Bronchial epithelial cell (primary cell): ENCODE measurements around the gene NRP1. TPM values are rescaled to one million over a fixed set of nuclear protein-coding genes. Genes with fewer than 3 reads are reported as not detected.
"Not testable (repeated sequence)": the region's sequence is repeated elsewhere in the genome, so short reads cannot be mapped to it uniquely, and the experiment has no call there.

Experiments
- DNase-seq: peaks from one replicate; pipeline ENCODE4 v3.0.0-alpha.2; 2010; ENCODE audit warnings: low read depth
- FAIRE-seq: peaks from 2 replicates; lab custom pipeline; 2011; peaks lifted over from hg19 to GRCh38; lab: Jason Lieb, UNC
- H3K27me3 ChIP-seq: 2 replicates; pipeline ENCODE4 v1.5.1; 2011; ENCODE audit warnings: low read length; ENCODE audit not compliant: control insufficient read depth, insufficient read depth
- H3K36me3 ChIP-seq: 2 replicates; pipeline ENCODE4 v1.5.1; 2011; ENCODE audit warnings: low read length; ENCODE audit not compliant: control insufficient read depth, insufficient read depth
- H3K4me3 ChIP-seq: 2 replicates; pipeline ENCODE4 v1.5.1; 2011; ENCODE audit warnings: mild to moderate bottlenecking, low read depth, low read length, control low read depth
- CTCF ChIP-seq: IDR thresholded peaks from 2 replicates; pipeline ENCODE4 v1.5.1; 2011; ENCODE audit warnings: mild to moderate bottlenecking, moderate library complexity, low read length, control low read depth, inconsistent platforms; ENCODE audit not compliant: insufficient read depth, severe bottlenecking
- total RNA-seq: library from RNA; depleted of rRNA; stranded (reverse); fragments of >200 nt; gene quantifications from 2 replicates; pipeline ENCODE4 v1.2.1, GENCODE V29; 2014

The NRP1 gene
- total RNA-seq, 1 donor from 2014 or later: 21.6 TPM

GRCh38 chr10:33141251-33141650, 193.2 kb downstream of the NRP1 start:
- H3K27me3 ChIP-seq: no peaks in the 10 kb centered on the region
- peak; percentile 64 for FAIRE-seq

GRCh38 chr10:33139181-33139646, 195.3 kb downstream of the NRP1 start:
- Histone ChIP-seq H3K27me3 (no peaks in the 10 kb centered on the region), H3K4me3 (no peak overlapping the region), H3K36me3 (no peaks in the 10 kb centered on the region)
- FAIRE-seq (no peak), DNase-seq (peak; percentile 37)
- TF ChIP-seq CTCF: no peak

More at GRCh38 chr10:33141251-33141650, 193.2 kb downstream of the NRP1 start:
- Histone ChIP-seq H3K36me3 (no peaks in the 10 kb centered on the region), H3K4me3 (no peak overlapping the region)
- no peak for TF ChIP-seq CTCF
- DNase-seq: no peak

- not testable (repeated sequence) for H3K4me3 ChIP-seq, FAIRE-seq, H3K27me3 ChIP-seq, H3K36me3 ChIP-seq, DNase-seq
These were observed 195.8 kb downstream of the NRP1 start for GRCh38 chr10:33138686-33139085.

- no peak overlapping the region for H3K4me3 ChIP-seq
- H3K36me3 ChIP-seq: no peaks in the 10 kb centered on the region
- H3K27me3 ChIP-seq: no peaks in the 10 kb centered on the region
- TF ChIP-seq CTCF: no peak
- FAIRE-seq (peak; percentile 43), DNase-seq (no peak)
These were observed 197.0 kb downstream of the NRP1 start for GRCh38 chr10:33137356-33138005.

- FAIRE-seq: peak; percentile 95
- TF ChIP-seq CTCF: no peak
- Histone ChIP-seq H3K36me3 (no peaks in the 10 kb centered on the region), H3K4me3 (no peak overlapping the region), H3K27me3 (no peaks in the 10 kb centered on the region)
- DNase-seq: peak; percentile 95
These were observed 197.7 kb downstream of the NRP1 start for GRCh38 chr10:33136781-33137180.

DNA sequence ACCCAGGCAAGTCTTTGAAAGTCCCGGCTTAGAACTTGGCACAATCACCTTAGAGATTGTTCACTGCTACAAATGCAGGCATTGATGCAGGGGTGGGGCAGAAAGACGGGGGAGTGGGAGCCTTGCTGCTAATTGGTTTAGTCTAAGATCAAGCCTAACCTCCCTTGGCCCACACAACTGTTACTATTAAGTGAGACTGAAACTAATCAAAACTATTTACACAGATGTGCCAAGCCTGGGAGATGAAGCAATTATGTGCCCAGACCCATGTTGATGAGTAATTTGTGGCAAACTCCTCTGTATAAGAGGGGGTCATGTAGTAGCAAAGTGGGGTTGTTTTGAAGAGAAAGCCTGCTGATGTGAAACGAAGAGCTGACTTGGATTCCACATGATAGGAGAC, 198.2 kb downstream of the NRP1 start:
- peak; percentile 55 for FAIRE-seq

More for the DNA sequence above, 198.2 kb downstream of the NRP1 start:
- no peak for TF ChIP-seq CTCF
- H3K4me3 ChIP-seq: no peak overlapping the region
- no peaks in the 10 kb centered on the region for H3K27me3 ChIP-seq
- peak; percentile 90 for DNase-seq
- H3K36me3 ChIP-seq: no peaks in the 10 kb centered on the region
